NOMO-1 treated with DMSO at 0.1 percent for 48 hours (cell line): ENCODE data around the gene C19orf53.

Experiments
- DNase-seq: peaks from one replicate; lab custom pipeline; 2025; ENCODE audit not compliant: unreplicated experiment; lab: John Stamatoyannopoulos, UW

Gene C19orf53

GRCh38 chr19:13795595-13796300, 21.5 kb downstream of the C19orf53 start:
- no peak for DNase-seq

- DNase-seq, result peak; percentile 9
Observed at GRCh38 chr19:13796301-13797057, 22.2 kb downstream of the C19orf53 start.

- no peak for DNase-seq
Observed at GRCh38 chr19:13797058-13797440, 22.8 kb downstream of the C19orf53 start.

GRCh38 chr19:13797870-13798269, 23.6 kb downstream of the C19orf53 start:
- peak; percentile 14 for DNase-seq

GRCh38 chr19:13799669-13800068, 25.4 kb downstream of the C19orf53 start:
- DNase-seq, result no peak

DNA sequence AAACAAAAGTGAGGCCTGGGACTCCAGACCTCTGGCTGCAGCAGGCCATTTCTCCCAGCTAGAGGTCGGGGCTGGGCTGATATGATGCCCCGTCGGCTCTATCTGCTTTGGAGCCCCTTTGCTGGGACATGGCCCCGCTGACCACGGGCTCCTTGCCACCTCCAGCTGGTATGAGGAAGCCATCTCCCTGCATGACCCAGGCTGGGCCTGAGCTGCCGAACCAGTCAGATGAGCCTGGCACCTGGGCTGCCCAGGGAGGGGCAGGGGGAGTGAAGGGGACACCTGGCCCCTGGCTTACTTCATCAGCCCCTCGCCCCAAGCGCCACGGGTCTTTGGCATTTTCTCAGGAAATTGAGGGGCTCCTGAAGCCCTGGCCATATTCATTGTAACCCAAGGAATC, 28.8 kb downstream of the C19orf53 start:
- no peak for DNase-seq

GRCh38 chr19:13804830-13805683, 30.8 kb downstream of the C19orf53 start:
- no peak for DNase-seq

DNA sequence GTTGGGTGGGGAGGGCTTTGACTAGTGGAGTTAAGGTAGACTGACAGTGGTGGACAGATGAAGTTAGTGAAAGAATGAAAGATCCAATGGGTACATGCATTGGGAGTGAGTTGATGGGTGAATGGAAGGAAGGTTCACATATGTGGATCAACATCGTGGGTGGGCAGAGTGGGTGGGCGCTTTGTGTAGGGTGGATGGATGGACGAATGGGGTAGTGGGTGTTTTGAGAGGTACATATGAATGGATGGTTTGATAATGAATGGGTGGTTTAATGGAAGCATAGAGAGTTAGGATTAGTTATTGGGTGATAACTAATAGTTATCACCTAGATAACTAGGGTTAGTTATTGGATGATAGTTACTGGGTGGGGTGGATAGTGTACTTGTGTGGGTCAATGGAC, 32.5 kb downstream of the C19orf53 start:
- DNase-seq, result no peak

- no peak for DNase-seq
Observed at GRCh38 chr19:13807421-13808021, 33.3 kb downstream of the C19orf53 start.

DNA sequence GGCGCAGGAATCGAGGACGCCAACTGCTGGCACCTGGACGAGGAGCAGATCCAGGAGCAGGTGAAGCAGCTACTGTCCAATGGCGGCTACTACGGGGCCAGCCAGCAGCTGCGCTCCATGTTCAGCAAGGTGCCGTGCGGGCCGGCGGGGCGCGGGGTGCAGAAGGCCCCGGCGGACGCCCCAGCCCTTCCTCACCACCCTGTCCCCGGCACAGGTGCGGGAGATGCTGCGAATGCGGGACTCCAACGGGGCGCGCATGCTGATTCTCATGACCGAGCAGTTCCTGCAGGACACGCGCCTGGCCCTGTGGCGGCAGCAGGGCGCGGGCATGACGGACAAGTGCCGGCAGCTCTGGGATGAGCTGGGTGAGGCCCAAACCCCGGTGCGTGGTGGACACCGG, 34.6 kb downstream of the C19orf53 start:
- DNase-seq, result no peak

GRCh38 chr19:13812544-13812943, 38.3 kb downstream of the C19orf53 start:
- no peak for DNase-seq

DNA sequence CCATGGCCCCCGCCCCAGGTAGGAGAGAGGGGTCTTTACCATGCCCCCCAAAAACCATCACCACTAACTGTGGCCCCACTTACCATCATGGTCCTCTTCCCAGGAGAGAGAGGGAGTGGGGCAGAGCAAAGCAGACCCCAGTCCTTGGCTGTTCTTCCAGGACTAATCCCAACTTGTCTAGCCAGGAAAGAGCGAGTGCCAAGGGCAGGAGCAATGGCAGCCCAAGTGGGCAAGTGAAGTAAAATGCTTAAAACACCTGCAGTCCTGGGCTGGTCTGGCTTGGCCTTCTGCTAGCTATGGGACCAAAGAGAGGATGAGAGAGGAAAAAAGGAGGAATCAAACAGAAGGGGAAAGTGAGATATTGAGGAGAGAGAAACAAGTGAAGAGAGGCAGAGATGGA, 38.9 kb downstream of the C19orf53 start:
- DNase-seq, result no peak

DNA sequence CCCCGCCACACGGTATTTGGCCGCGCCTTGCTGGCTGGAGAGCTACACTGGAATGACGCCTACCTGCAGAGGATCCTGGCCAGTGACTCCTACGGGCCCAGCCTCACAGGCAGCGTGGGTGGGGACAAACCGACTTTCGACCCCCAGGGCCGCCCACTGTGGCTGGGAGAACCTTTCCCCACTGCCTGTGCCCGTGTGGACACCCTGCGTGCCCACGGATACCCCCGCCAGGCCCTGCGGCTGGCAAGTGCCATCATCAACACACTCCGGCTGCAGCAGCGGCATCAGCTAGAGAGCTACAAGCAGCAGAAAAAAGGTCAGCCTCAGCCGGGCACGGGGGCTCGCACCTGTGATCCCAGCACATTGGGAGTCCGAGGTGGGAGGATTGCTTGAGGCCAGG, 40.3 kb downstream of the C19orf53 start:
- DNase-seq, result no peak

DNA sequence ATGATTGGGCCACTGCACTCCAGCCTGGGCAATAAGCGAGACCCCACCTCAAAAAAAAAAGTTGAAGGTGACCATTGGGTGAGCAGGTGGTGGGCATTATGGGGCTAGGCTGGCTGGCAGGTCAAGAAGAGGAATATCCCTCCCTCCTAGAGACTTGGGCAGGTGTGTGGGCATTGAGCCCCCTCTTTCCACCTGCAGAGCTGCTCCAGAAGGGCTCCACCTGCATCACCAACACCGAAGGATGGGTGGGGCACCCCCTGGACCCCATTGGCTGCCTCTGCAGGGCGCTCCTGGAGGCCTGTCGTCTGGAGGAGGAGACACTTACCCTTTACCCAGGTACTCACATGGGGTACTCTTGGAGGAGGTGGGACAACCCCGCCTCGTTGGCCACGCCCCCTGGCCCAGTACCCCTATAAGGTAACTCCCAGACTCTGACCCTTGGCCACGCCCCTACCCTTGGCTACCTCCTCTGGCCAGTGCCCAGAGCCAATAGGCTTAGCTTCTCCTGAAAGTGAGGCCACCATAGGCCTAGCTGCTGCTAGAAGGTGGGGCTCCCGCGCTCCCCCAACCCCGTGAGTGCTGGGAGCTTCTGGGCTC, 42.9 kb downstream of the C19orf53 start:
- DNase-seq, result no peak

GRCh38 chr19:13817615-13818371, 43.5 kb downstream of the C19orf53 start:
- no peak for DNase-seq

DNA sequence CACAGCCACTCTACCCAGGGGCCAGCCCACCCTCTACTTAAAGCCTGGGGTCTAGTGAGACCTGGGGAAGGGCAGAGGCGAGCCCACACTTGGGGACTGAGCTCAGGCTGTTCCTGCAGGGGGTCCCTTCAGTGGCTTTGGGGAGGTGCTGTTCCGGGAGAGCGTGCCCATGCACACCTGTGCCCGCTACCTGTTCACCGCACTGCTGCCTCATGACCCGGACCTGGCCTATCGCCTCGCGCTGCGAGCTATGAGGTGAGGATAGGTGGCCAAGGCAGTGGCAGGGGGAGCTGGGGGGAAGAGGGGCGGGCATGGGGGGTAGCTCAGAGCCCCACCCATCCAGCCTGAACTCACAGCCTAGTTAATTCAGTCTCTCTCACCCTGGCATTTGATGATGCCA, 45.0 kb downstream of the C19orf53 start:
- DNase-seq, result no peak

DNA sequence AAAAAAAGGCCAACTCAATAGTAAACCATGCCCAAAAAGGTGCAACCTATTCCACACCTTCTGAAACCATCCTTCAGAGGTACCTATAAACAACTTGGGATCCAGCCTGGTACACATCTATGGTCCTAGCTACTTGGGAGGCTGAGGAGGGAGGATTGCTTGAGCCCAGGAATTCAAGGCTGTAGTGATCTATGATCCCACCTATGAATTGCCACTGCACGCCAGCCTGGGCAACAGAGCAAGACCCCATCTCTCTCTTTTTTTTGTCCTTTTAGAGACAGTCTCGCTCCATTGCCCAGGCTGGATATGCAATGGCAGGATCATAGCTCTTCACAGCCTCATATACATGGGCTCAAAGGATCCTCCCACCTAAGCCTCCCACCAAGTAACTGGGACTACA, 47.0 kb downstream of the C19orf53 start:
- DNase-seq, result no peak

DNA sequence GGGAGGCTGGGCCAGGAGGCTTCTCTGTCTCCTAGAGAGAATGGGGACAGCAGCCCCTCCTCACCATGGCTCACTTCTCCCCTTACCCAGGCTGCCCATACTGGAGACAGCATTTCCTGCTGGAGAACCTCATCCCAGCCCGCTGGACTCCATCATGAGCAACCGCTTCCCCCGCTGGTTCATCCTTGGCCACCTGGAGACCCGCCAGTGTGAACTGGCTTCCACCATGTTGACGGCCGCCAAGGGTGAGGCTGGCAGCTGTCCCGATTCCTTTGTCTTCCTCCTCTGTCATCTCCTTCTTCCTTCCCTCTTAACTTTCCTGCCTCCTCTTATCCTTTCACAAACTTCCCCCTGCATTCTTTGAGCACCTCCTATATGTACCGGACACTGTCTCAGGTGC, 49.0 kb downstream of the C19orf53 start:
- DNase-seq, result no peak

DNA sequence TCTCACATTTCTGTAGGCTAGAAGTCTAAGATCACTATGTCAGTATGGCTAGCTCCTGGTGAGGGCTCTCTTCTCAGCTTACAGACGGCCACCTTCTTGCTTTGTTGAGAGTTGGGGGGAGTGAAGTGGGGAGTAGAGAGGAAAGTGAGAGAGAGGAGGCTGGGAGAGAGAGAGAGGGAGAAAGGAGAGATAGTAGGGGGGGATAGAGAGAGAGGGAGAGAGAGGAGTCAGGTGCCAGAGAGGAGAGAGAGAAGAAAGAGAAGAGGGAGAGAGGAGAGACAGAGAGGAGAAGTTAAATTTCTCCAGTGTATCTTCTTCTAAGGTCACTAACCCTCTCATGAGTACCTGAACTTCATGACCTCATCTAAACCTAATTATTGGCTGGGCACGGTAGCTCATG, 49.6 kb downstream of the C19orf53 start:
- DNase-seq, result no peak

GRCh38 chr19:13824703-13825102, 50.4 kb downstream of the C19orf53 start:
- DNase-seq, result no peak
